ENCODE data around the gene IQCK.
A peak's percentile ranks its signal among the peaks of the same experiment; 100 is the strongest.

Gene IQCK

DNA sequence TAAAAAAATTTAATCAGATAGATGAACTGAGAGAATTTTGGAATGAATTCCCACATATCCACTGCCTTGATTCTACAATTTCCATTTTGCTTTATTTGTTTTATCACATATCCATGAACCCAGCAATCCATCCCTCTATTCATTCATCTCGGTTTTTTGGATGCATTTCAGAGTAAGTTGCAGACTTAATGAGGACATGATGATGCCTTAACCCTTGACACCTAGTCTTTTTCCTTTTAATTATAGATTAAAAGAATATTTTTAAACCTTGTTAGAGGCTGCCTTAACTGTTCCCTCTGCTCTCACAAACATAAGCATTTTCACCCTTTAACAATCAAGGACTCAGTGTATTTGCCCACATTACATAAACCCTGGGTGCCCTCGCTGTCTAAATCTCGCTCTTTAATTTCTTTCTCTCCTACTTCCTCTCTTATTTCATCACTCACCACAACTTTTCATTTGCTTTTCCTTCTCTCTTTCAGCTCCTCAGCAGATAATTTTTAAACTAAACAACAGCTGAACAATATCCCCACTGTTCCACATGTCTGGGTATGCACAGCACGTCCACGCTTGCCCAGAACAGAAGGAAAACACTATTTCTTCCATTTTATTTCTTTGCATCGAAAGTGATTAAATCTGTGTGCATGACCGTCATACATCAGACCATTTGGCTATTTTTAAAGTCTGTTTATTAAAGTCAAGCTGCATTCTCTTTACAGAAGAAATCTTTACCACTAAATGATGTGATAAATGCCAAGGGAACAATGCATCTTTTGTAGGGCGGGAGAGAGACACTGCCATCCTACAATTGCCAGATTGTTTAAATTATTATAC lies 39.9 kb downstream of the IQCK start:
- Histone ChIP-seq H3K4me3 (ENCODE audit: insufficient read depth in 1 of 2, low read depth in 1 of 2, low read length in 2 of 2) (no peak overlapping the region), H2BK12ac (ENCODE audit: low read length in 2 of 2) (no peak overlapping the region), H2BK15ac (ENCODE audit: low read depth, poor library complexity, severe bottlenecking) (no peak overlapping the region), H2AK5ac (ENCODE audit: low read length, severe bottlenecking) (no peak overlapping the region), H4K8ac (ENCODE audit: low read length) (no peak overlapping the region), H3K18ac (ENCODE audit: low read depth in 1 of 2, low read length in 2 of 2) (no peak overlapping the region), H2BK5ac (ENCODE audit: low read depth, low read length, poor library complexity, severe bottlenecking) (no peak overlapping the region), H3K27ac (ENCODE audit: low read length, poor library complexity, severe bottlenecking) (no peak overlapping the region), H3K9ac (ENCODE audit: low read length) (no peak overlapping the region), H4K91ac (ENCODE audit: low read length) (no peak overlapping the region), H2AFZ (ENCODE audit: low read depth, low read length) (no peak overlapping the region), H3K9me3 (ENCODE audit: control insufficient read depth, low read length) (no peaks in the 10 kb centered on the region), H3K27me3 (ENCODE audit: control insufficient read depth in 1 of 2, insufficient read depth in 1 of 2, low read length in 2 of 2) (no peaks in the 10 kb centered on the region), H3K4me1 (ENCODE audit: control insufficient read depth, insufficient read depth, low read depth, low read length) (peaks cover 8% of the 10 kb centered on the region), H3K79me1 (replicated peaks; ENCODE audit: low read length, poor library complexity, severe bottlenecking) (no peaks in the 10 kb centered on the region), H3K4me2 (ENCODE audit: low read length, poor library complexity, severe bottlenecking) (no peak overlapping the region), H3K23ac (ENCODE audit: low read length in 2 of 2) (no peak overlapping the region), H3K4ac (ENCODE audit: low read depth in 1 of 2, low read length in 2 of 2) (no peak overlapping the region), H3K14ac (ENCODE audit: low read length in 2 of 2) (no peak overlapping the region), H3K36me3 (ENCODE audit: control insufficient read depth in 1 of 2, insufficient read depth in 2 of 2, low read depth in 1 of 2, low read length in 2 of 2) (no peaks in the 10 kb centered on the region), H2BK120ac (ENCODE audit: low read depth, low read length) (no peak overlapping the region)
- over 99% methylated on average over 5 of the region's 8 CpGs for WGBS
- DNase-seq = no peak

DNA sequence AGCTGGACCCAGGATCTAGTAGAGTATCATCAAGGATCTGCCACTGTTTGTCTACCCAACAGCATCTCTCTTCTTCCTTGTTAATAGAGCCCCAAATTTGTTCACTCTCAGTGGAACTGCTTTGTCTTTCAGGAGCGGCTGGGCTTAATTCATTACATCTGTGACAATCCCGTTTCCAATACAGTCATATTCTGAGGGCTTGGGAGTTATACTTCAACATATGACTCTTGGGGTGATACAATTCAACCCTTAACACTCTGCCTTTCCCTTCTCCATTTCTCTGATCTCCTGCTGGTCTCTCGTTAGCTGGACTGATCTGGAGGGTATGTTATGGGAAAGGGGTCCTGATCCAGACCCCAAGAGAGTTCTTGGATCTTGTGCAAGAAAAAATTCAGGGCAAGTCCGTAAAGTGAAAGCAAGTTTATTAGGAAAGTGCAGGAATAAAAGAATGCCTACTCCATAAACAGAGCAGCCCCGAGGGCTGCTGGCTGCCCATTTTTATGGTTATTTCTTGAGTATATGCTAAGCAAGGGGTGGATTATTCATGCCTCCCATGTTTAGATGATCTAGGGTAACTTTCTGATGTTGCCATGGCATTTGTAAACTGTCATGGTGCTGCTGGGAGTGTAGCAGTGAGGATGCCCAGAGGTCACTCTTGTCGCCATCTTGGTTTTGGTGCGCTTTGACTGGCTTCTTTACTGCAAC lies 42.4 kb downstream of the IQCK start:
- no peaks in the 10 kb centered on the region for H3K79me1 ChIP-seq (replicated peaks; ENCODE audit: low read length, poor library complexity, severe bottlenecking)
- no peaks in the 10 kb centered on the region for H3K27me3 ChIP-seq (ENCODE audit: control insufficient read depth in 1 of 2, insufficient read depth in 1 of 2, low read length in 2 of 2)
- peak overlapping the region in 1 of 2 experiments; percentile 67 for H3K4me3 ChIP-seq (ENCODE audit: insufficient read depth in 1 of 2, low read depth in 1 of 2, low read length in 2 of 2)
- DNase-seq = no peak
- no peak overlapping the region for H3K18ac ChIP-seq (ENCODE audit: low read depth in 1 of 2, low read length in 2 of 2)
- WGBS = 97% methylated on average over 7 of the region's 7 CpGs
- no peak overlapping the region for H3K14ac ChIP-seq (ENCODE audit: low read length in 2 of 2)
- H2AFZ ChIP-seq (ENCODE audit: low read depth, low read length) = no peak overlapping the region
- H3K4me1 ChIP-seq (ENCODE audit: control insufficient read depth, insufficient read depth, low read depth, low read length) = peaks cover 3% of the 10 kb centered on the region
- H3K4me2 ChIP-seq (ENCODE audit: low read length, poor library complexity, severe bottlenecking) = no peak overlapping the region
- H2BK15ac ChIP-seq (ENCODE audit: low read depth, poor library complexity, severe bottlenecking) = no peak overlapping the region
- H2AK5ac ChIP-seq (ENCODE audit: low read length, severe bottlenecking) = no peak overlapping the region
- H2BK120ac ChIP-seq (ENCODE audit: low read depth, low read length) = no peak overlapping the region
- H3K27ac ChIP-seq (ENCODE audit: low read length, poor library complexity, severe bottlenecking) = no peak overlapping the region
- H3K9ac ChIP-seq (ENCODE audit: low read length) = peak overlapping the region; percentile 53
- no peaks in the 10 kb centered on the region for H3K36me3 ChIP-seq (ENCODE audit: control insufficient read depth in 1 of 2, insufficient read depth in 2 of 2, low read depth in 1 of 2, low read length in 2 of 2)
- H3K9me3 ChIP-seq (ENCODE audit: control insufficient read depth, low read length) = no peaks in the 10 kb centered on the region
- no peak overlapping the region for H4K8ac ChIP-seq (ENCODE audit: low read length)
- H3K4ac ChIP-seq (ENCODE audit: low read depth in 1 of 2, low read length in 2 of 2) = no peak overlapping the region
- H3K23ac ChIP-seq (ENCODE audit: low read length in 2 of 2) = no peak overlapping the region
- no peak overlapping the region for H2BK5ac ChIP-seq (ENCODE audit: low read depth, low read length, poor library complexity, severe bottlenecking)
- no peak overlapping the region for H4K91ac ChIP-seq (ENCODE audit: low read length)
- H2BK12ac ChIP-seq (ENCODE audit: low read length in 2 of 2) = no peak overlapping the region

DNA sequence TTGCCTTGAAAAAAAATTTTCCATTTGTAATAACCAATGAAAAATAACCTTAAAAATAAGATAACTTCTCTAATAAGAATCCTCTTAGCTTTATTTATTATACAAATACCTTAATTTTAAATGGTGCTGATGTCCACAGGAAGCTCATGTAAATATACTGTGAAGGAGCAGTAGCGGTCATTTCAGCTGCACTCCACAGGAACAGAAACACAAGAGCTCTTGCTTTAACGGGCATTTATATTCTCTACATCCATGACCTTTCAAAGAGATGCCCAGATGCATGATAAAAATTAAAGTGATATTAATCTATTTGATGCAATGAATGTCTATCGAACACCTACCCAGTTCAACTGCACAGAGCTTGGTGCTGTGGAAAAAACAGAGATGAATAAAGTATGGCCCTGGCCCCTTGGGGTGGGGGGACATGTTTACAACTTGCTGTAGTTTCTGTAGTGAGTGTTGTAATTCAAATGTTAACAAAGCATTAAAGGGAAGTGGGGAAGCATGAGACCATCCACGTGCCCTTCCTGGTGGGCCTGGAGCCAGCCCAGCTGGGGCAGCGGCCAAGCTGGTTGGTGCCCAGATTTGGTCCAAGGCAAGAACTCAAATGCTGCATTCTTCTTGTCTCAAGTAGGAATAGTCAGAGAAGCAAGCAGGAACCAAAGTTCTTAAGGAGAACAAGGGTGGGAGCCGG lies 47.9 kb downstream of the IQCK start:
- peaks cover 8% of the 10 kb centered on the region in 2 experiments for H3K36me3 ChIP-seq (ENCODE audit: control insufficient read depth in 1 of 2, insufficient read depth in 2 of 2, low read depth in 1 of 2, low read length in 2 of 2)
- no peak overlapping the region for H3K9ac ChIP-seq (ENCODE audit: low read length)
- no peak overlapping the region for H3K14ac ChIP-seq (ENCODE audit: low read length in 2 of 2)
- no peak overlapping the region for H2BK15ac ChIP-seq (ENCODE audit: low read depth, poor library complexity, severe bottlenecking)
- H3K9me3 ChIP-seq (ENCODE audit: control insufficient read depth, low read length) = peaks cover 17% of the 10 kb centered on the region
- no peaks in the 10 kb centered on the region for H3K4me1 ChIP-seq (ENCODE audit: control insufficient read depth, insufficient read depth, low read depth, low read length)
- H3K27ac ChIP-seq (ENCODE audit: low read length, poor library complexity, severe bottlenecking) = no peak overlapping the region
- H3K4me2 ChIP-seq (ENCODE audit: low read length, poor library complexity, severe bottlenecking) = no peak overlapping the region
- H2BK120ac ChIP-seq (ENCODE audit: low read depth, low read length) = no peak overlapping the region
- H2BK12ac ChIP-seq (ENCODE audit: low read length in 2 of 2) = no peak overlapping the region
- H3K4me3 ChIP-seq (ENCODE audit: insufficient read depth in 1 of 2, low read depth in 1 of 2, low read length in 2 of 2) = no peak overlapping the region
- H3K18ac ChIP-seq (ENCODE audit: low read depth in 1 of 2, low read length in 2 of 2) = no peak overlapping the region
- H4K8ac ChIP-seq (ENCODE audit: low read length) = no peak overlapping the region
- no peak overlapping the region for H4K91ac ChIP-seq (ENCODE audit: low read length)
- no peaks in the 10 kb centered on the region for H3K27me3 ChIP-seq (ENCODE audit: control insufficient read depth in 1 of 2, insufficient read depth in 1 of 2, low read length in 2 of 2)
- H3K23ac ChIP-seq (ENCODE audit: low read length in 2 of 2) = no peak overlapping the region
- H2AFZ ChIP-seq (ENCODE audit: low read depth, low read length) = no peak overlapping the region
- H3K4ac ChIP-seq (ENCODE audit: low read depth in 1 of 2, low read length in 2 of 2) = no peak overlapping the region
- 85% methylated on average over 5 of the region's 6 CpGs for WGBS
- no peaks in the 10 kb centered on the region for H3K79me1 ChIP-seq (replicated peaks; ENCODE audit: low read length, poor library complexity, severe bottlenecking)
- DNase-seq = no peak
- H2BK5ac ChIP-seq (ENCODE audit: low read depth, low read length, poor library complexity, severe bottlenecking) = no peak overlapping the region
- H2AK5ac ChIP-seq (ENCODE audit: low read length, severe bottlenecking) = no peak overlapping the region

DNA sequence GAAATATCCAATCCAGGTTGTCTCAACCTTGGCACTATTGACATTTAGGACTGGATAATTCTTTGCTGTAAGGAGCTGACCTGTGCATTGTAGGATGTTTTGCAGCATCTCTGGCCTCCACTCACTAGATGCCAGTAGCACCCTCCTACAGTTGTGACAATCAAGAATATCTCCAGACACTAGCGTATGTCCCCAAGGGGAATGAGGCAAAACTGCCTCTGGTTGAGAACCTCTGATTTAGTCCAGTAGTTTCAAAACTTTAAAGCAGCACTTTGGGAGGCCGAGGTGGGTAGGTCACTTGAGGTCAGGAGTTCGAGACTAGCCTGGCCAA lies 48.4 kb downstream of the IQCK start:
- no peak overlapping the region for H2BK120ac ChIP-seq (ENCODE audit: low read depth, low read length)
- WGBS = 97% methylated on average over 3 of the region's 3 CpGs

More for the DNA sequence above, 48.4 kb downstream of the IQCK start:
- no peak overlapping the region for H2AK5ac ChIP-seq (ENCODE audit: low read length, severe bottlenecking)
- no peak overlapping the region for H3K4me2 ChIP-seq (ENCODE audit: low read length, poor library complexity, severe bottlenecking)
- no peak overlapping the region for H3K23ac ChIP-seq (ENCODE audit: low read length in 2 of 2)
- H4K91ac ChIP-seq (ENCODE audit: low read length) = no peak overlapping the region
- H3K27ac ChIP-seq (ENCODE audit: low read length, poor library complexity, severe bottlenecking) = no peak overlapping the region
- peaks cover 17% of the 10 kb centered on the region for H3K9me3 ChIP-seq (ENCODE audit: control insufficient read depth, low read length)
- H3K79me1 ChIP-seq (replicated peaks; ENCODE audit: low read length, poor library complexity, severe bottlenecking) = no peaks in the 10 kb centered on the region
- H2BK15ac ChIP-seq (ENCODE audit: low read depth, poor library complexity, severe bottlenecking) = no peak overlapping the region
- H3K4ac ChIP-seq (ENCODE audit: low read depth in 1 of 2, low read length in 2 of 2) = no peak overlapping the region
- DNase-seq = no peak
- H2BK12ac ChIP-seq (ENCODE audit: low read length in 2 of 2) = no peak overlapping the region
- H4K8ac ChIP-seq (ENCODE audit: low read length) = no peak overlapping the region
- H3K4me1 ChIP-seq (ENCODE audit: control insufficient read depth, insufficient read depth, low read depth, low read length) = no peaks in the 10 kb centered on the region
- no peak overlapping the region for H3K18ac ChIP-seq (ENCODE audit: low read depth in 1 of 2, low read length in 2 of 2)
- no peak overlapping the region for H3K9ac ChIP-seq (ENCODE audit: low read length)
- H3K36me3 ChIP-seq (ENCODE audit: control insufficient read depth in 1 of 2, insufficient read depth in 2 of 2, low read depth in 1 of 2, low read length in 2 of 2) = peaks cover 8% of the 10 kb centered on the region in 2 experiments
- no peak overlapping the region for H3K4me3 ChIP-seq (ENCODE audit: insufficient read depth in 1 of 2, low read depth in 1 of 2, low read length in 2 of 2)
- H2BK5ac ChIP-seq (ENCODE audit: low read depth, low read length, poor library complexity, severe bottlenecking) = no peak overlapping the region
- no peak overlapping the region for H2AFZ ChIP-seq (ENCODE audit: low read depth, low read length)
- no peaks in the 10 kb centered on the region for H3K27me3 ChIP-seq (ENCODE audit: control insufficient read depth in 1 of 2, insufficient read depth in 1 of 2, low read length in 2 of 2)
- H3K14ac ChIP-seq (ENCODE audit: low read length in 2 of 2) = no peak overlapping the region

Measured in mesenchymal stem cell (in vitro differentiated cells and primary cell).